GM11168 (cell line): ENCODE results near the gene EXOC1L.

Experiments used
- in situ Hi-C: fragments of 300-500 bp; cut with MboI; formaldehyde crosslinking; loops from one replicate; pipeline ENCODE4 v1.12.0; 2022; ENCODE audit warnings: low sequenced_read_pairs; ENCODE audit not compliant: unreplicated experiment

EXOC1L gene

GRCh38 chr4:55871299-55871800, 51.8 kb downstream of the EXOC1L start:
- in situ Hi-C loops, result loop anchor here (25.0 kb wide), 1 partner anchor 509 kb away; no protein-coding TSS in a partner anchor

DNA sequence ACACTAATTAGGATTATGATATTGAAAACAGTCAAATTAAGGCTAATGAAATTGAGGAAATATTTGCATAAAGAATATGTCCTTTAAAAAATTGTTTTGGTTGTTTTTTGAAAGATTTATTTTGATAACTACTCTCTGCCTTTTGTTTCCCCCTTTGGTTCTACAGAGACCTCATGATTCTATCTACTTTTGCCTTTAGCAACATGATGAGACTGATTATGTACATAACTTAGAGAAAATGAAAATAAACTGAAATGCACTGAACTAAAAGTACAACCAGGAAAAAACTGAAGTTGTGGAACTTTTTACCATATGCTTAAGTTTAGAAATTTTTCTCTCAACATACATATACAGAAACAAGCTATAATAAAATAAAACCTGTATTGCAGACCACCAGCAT, 55.2 kb downstream of the EXOC1L start:
- in situ Hi-C loops, result loop anchor here (25.0 kb wide), 1 partner anchor 513 kb away; no protein-coding TSS in a partner anchor

DNA sequence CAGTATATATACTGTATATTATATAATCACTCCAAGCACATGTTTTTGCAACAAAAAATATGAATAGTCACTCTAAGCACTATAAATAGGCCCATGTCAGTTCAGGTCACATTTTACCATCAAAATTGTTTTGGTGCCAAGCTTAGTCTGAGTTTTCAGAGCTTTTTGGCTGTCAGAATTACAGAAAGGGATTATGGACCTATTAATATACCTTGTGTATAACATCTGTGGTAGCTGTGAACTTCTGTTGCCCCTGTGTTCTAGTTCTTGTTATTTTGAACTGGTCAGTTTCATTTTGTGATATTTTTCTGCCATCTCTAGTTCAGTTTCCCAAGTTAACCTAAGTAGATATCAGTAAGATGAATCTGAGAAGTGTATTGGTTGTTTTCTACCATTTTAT, 56.8 kb downstream of the EXOC1L start:
- in situ Hi-C loops, result no loop called here

DNA sequence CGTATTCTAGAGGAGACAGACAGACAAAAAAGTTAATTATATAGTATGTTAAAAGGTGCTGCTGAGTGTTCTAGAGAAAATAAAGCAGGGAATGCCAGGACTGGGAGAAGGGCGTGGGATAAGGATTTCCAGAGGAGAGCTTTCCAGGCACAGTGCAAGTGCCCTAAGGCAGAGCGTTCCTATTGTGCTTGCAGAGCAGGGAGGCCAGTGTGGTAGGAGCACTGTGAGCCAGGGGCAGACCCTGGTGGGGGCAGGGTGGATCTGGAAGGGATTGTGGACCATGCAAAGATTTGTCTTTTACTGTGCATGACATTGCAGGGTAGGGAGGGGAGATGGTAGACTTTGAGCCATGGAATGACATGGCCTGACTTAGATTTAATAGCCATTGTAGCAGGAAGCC, 59.6 kb downstream of the EXOC1L start:
- in situ Hi-C loops, result no loop called here

DNA sequence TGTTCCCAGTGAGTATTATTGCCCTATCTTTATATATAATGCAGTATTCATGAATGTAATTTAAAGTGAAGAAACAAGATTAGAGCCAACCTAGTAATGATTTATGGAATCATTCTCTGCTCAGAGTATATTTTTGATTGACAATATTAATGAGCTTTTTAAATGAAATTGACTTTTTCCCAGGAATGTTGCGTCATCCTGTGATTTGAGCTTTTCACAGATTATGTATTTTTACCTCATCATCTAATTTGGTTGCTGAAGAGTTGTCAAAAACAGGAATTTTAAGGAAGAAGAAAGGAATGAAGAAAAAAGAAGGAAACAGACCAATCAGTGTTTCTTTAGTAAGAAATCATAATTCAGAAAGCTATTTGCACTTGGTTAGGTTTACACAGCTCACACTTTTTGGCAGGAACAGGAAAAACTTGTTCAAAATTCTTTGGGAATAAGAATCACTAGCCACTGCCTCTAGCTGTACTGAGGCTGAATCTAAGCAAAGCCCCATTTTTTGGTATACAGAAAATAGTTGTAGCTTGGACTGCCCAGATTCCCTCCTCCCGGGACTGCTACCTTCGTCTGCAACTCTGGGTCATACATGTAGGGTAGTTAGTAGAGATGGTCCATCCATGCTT, 61.2 kb downstream of the EXOC1L start:
- in situ Hi-C loops, result no loop called here

DNA sequence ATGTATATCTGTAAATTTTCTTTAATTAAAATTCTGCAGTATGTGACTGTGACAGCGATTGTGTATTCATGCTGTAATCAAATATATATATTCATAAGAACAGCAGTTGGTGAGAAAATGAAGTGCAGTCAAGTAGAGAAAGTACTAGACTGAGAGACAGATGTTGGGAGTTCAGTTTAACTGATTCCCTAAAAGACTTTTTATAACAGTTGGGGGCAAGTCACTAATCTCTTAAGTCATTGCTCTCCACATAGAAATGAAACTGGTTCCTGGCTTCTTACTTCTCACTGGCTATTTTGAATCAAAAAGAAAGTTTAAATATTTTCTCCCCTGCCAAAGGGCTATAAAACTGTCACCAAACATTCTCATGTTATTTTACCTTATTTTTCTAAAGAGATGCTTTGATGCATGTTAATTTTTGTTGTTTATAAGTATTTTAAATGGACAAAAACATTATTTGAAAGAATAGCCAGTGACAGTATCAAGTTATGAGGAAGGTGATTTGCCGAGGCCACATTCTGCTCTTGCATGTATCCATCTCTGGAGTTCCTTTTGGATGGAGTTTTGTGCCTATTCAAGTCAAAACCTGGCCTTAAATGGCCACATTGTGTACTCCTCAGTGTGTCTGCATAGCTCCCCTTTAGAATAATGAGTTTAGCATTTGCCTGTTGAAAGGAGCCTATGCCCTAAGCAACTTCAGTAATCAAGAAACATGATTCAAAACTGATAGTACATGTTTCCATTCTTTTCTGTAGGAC, 64.7 kb downstream of the EXOC1L start:
- in situ Hi-C loops, result no loop called here

GRCh38 chr4:55884851-55885219, 65.2 kb downstream of the EXOC1L start:
- in situ Hi-C loops, result no loop called here
